GM03348 (cell line): ENCODE results near the gene MAP3K4.

ENCODE experiments used
- DNase-seq: peaks from one replicate; pipeline ENCODE4 v3.0.0; 2012; ENCODE audit warnings: low spot score

MAP3K4 gene

DNA sequence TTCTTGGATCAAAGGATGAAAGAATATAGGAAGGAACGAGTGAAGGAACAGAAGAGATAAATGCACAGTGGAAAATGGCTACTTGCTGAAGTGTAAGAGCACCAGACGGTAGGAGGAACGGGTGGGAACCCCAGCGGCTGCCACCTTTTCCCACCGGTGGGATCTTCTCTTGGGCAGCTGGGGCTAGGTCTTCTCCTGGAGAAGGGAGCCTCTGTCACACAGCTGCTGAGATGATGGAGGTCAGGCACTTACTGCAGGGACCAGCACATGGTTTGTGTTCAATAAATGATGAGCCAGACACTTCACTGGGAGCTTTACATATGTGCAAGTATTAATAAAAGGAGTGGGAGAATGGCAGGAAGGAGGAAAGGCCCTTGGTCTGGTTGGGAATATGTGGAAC lies 158.6 kb downstream of the MAP3K4 start:
- no peak for DNase-seq

GRCh38 chr6:161150566-161150965 lies 159.0 kb downstream of the MAP3K4 start:
- no peak for DNase-seq

- no peak for DNase-seq
Measured at GRCh38 chr6:161151059-161151645, 159.6 kb downstream of the MAP3K4 start.

GRCh38 chr6:161151660-161152526 lies 160.3 kb downstream of the MAP3K4 start:
- DNase-seq, result no peak

- no peak for DNase-seq
Measured at GRCh38 chr6:161152527-161152862, 160.9 kb downstream of the MAP3K4 start.

- DNase-seq, result peak; percentile 69
Measured at GRCh38 chr6:161152907-161153662, 161.5 kb downstream of the MAP3K4 start.

- DNase-seq, result no peak
Measured at GRCh38 chr6:161153725-161154124, 162.2 kb downstream of the MAP3K4 start.

- no peak for DNase-seq
Measured at GRCh38 chr6:161154796-161155335, 163.3 kb downstream of the MAP3K4 start.

GRCh38 chr6:161161121-161161520 lies 169.6 kb downstream of the MAP3K4 start:
- DNase-seq, result no peak

DNA sequence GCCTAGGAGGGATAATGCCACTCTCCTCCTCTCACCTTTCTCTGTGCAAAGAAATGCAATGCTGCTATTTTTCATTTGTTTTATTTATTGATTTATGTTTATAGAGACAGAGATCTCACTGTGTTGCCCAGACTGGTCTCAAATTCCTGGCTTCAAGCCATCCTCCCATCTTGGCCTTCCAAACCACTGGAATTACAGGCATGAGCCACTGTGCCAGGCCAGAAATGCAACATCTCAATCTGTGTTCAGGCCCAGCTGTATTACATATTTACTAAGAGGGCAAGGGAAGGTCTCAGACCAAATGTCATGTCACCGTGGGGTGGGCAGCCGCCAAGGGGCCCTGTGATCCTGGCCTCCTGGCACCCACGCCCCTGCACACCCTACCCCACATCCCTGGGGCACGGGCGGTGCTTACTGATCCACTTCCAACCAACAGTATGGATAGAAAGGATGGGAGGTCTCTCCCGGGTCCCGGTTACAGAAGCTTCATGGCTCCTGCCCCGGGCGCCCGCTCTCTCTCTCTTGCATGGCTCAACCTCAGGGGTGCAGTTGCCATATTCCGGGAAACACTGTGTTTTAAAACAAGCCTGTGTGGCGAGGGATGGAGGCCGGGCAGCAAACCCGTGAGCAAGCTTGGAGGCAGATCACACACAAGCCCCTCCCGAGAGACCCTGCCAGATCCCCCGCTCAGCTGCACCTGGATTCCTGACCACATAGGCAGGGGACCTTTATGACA lies 170.5 kb downstream of the MAP3K4 start:
- DNase-seq, result peak; percentile 69

GRCh38 chr6:161162722-161163121 lies 171.2 kb downstream of the MAP3K4 start:
- no peak for DNase-seq

- DNase-seq, result no peak
Measured at GRCh38 chr6:161163466-161164181, 172.1 kb downstream of the MAP3K4 start.

- no peak for DNase-seq
Measured at GRCh38 chr6:161164182-161164625, 172.6 kb downstream of the MAP3K4 start.

DNA sequence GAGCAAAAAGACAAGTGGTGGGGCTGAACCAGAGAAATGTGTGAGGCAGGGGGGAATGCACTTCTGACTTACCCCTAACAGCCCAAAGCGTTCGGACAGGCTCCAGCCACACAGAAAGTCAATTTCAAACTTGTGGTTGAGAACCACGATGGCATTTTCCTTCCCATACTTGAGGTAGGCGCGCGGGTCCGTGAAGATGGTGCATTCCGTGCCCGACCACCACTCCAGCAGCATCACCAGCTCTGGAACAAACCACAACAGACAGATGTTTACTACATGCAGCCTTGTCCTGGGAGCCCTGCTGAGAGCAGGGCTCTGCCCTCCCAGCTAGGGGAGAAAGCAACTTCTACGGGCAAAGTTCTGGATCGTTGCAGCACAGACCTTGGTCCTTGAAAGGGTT lies 174.6 kb downstream of the MAP3K4 start:
- no peak for DNase-seq

DNA sequence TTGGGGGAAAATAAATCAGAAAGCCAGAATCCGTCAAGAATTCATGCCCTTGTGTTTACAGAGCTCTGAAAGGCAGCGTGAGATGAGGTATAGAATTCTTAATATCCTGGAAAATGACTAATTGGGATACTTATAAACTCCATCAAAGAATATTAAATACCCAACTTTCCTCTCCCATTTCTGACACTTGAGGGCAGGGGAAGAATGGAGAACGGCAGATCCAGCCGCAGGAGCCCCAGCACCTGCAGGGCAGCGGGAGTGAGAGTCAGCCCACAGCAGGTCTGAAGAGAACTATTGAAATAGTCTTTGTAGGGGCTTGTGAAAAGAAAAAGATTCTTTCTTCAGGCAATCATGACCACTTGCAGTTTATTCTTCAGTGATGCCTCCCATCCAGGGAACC lies 175.1 kb downstream of the MAP3K4 start:
- no peak for DNase-seq
